Measurements from ENCODE around the gene CTDNEP1.

Gene CTDNEP1

DNA sequence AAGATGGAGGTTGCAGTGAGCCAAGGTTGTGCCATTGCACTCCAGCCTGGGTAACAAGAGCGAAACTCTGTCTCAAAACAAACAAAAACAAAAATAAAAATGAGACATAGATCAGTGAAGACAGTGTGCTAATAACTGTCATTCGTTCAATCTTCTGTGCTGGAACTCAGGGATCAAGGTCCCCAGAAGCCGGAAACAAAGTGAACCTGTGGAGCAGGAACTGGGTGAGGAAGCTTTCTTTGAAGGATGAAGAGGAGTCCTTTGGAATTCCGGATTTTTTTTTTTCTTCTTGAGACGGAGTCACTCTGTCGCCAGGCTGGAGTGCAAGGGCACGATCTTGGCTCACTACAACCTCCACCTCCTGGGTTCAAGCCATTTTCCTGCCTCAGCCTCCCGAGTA, 27.9 kb upstream of the CTDNEP1 start:
- DNase-seq (ENCODE audit: low read depth), result no peak

- no peak for DNase-seq (ENCODE audit: low read depth)
Observed at GRCh38 chr17:7266784-7267183, 15.2 kb upstream of the CTDNEP1 start.

DNA sequence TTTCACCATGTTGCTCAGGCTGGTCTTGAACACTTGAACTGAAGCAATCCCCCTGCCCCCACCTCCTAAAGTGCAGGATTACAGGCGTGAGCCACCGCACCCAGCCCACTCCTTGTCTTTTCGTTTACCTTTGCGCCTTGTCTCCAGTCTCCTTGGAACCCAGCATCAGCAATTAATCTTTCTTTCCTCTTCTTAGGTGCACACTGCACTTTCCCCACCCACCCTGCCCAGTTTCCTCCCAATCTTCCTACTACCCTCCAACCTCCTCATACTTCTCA, 12.2 kb upstream of the CTDNEP1 start:
- DNase-seq (ENCODE audit: low read depth), result no peak

- DNase-seq (ENCODE audit: low read depth), result no peak
Observed at GRCh38 chr17:7262935-7263800, 11.6 kb upstream of the CTDNEP1 start.

GRCh38 chr17:7262192-7262934, 10.8 kb upstream of the CTDNEP1 start, which contains the start of gene CLDN7:
TSS of gene CLDN7 (minus strand) at chr17:7262478. CDS start at chr17:7262043, 435 bp downstream.
- DNase-seq (ENCODE audit: low read depth), result no peak

GRCh38 chr17:7261379-7262191, 10.1 kb upstream of the CTDNEP1 start:
- no peak for DNase-seq (ENCODE audit: low read depth)

- no peak for DNase-seq (ENCODE audit: low read depth)
Observed at GRCh38 chr17:7260651-7261378, 9.3 kb upstream of the CTDNEP1 start.

- no peak for DNase-seq (ENCODE audit: low read depth)
Observed at GRCh38 chr17:7260151-7260550, 8.6 kb upstream of the CTDNEP1 start.

DNA sequence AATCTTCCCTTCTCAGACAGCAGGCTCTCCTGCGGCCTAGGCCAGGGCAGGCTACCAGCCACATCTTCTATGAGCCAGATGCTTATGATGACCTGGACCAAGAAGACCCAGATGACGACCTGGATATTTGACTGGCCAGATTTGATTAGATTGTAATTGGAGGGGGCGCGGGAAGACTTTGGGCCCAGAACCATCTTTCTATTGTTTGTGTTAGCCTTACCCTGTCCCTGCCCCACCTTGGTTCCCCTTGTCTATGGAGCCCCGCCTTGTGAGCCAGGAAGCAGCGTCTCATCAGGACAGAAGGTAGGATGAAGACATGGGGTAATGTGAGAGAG, 8.0 kb upstream of the CTDNEP1 start:
- no peak for DNase-seq (ENCODE audit: low read depth)

DNA sequence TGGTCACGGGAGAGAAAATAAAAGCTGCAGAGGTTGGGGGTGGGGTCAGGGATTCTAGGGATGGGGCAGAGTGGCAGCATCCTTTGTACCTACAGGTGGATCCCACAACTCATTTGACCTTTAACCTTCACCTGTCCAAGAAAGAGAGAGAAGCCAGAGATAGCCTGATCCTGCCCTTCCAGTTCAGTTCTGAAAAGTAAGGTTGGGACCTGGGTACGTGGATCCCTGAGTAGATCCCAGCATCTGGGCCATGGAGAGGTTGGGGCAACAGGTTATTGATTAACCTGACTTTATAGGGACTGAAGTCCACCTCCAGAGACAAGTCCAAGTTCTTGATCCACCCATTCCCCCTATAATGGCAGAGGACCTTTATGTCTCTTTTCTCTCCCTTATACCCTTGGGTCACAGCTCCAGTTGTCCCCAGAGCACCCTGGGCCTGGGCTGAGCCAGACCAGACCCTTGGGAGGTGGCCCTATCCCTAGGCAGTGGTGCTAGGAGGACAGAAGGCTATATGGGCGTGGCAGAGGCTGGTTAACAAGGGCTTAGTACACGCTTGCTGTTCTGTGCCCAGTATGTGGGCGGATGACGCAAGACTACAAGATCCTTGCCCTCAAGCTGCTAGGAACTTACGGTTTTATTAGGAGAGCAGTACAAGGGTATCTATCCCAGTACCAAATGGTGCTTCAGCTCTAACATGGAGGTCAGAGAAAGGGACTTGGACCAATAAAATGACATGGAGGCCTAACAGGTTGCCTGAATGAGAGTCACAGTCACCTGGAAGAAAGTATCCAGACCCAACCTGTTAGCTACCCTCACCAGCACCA, 7.4 kb upstream of the CTDNEP1 start:
- DNase-seq (ENCODE audit: low read depth), result no peak

DNA sequence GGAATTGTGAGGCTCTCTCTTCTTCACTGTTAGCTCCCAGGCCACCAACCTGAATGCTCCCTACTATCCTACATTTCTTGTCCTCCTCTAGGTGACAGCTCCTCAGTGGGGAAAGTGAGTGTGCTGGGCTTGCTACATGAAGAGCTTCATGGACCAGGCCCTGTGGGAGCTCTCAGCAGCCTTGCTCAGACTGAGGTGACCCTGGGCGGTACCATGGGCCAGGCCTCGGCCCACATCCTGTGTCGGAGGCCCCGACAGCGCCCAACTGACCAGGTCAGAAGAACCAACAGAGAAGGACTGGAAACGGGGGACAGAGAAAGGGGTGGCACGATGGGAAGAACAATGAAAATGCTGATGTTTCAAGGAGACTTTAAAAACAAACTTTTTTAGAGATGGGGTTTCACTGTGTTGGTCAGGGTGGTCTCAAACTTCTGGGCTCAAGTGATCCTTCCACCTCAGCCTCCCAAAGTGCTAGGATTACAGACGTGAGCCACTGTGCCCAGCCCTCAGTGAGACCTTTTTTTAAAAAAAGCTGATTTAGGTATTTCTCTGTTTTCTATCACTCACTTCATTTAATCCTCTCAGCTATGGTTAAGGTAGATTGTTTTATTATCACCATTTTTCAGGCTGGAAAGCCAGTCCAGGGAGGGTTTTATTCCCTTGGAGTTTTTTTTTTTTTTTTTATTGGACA, 5.4 kb upstream of the CTDNEP1 start:
- DNase-seq (ENCODE audit: low read depth), result no peak

DNA sequence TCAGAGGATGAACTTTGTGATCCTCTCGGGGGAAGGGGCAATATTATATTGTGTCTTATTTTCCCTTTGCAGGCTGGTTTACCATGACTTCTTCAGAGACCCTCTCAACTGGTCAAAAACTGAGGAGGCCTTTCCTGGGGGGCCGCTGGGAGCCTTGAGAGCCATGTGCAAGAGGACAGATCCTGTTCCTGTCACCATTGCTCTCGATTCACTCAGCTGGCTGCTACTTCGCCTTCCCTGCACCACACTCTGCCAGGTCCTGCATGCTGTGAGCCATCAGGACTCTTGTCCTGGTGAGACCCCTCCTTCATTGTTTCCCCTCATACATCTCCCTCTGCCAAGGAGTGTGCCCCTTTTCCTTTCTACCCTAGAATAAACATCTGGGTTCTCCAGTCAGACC, 3.0 kb upstream of the CTDNEP1 start:
- DNase-seq (ENCODE audit: low read depth), result no peak

- DNase-seq (ENCODE audit: low read depth), result no peak
Observed at GRCh38 chr17:7253082-7253481, 1.5 kb upstream of the CTDNEP1 start.

- peak; percentile 90 for DNase-seq (ENCODE audit: low read depth)
Observed at GRCh38 chr17:7252176-7253043, 876 bp upstream of the CTDNEP1 start, which contains the start of gene ELP5. TSS of gene ELP5 (plus strand) at chr17:7252215. CDS start at chr17:7252551, 336 bp downstream.

DNA sequence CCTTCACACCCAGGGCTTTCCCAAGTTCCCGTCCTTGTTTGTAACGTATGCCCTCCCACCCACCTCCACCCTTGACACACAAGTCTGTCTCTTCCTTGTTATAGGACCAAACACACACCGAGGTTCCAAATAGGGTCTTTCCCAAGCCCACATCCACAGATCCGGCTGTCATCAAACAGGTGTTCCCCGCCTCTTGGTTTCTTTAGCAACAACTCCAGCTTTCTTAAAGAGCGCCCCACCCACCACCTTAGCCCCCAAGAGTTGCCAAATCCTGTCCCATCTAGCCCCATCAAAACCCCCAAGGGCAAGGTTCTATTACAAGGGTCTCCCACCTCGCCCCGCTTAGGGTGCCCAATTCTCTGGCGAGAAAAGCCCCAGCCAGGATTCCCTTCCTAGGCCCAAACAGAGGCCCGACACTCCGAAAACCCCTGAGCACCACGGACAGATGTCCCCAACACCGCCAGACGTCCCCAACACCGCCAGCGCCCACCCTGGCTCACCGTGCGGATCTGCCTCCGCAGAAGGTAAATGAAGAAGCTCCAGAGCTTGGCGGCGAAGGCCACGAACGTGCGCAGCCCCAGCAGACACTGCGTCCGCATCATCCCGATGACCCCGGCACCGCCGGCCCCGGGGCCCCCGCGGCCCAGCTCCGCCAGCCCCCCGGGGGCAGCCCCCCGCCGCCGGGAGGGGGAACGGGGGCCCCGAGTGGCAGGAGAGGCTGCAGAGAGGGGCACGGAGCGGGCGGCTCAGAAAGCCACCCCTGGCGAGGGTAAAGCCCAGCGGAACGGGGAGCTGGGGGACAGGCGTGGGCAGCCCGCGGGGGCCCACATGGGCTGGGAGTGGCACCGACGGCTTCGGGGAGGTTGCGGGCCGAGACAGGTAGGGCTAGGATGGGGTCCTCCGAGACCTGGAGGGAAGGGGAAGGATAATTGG, 573 bp downstream of the CTDNEP1 start:
- no peak for DNase-seq (ENCODE audit: low read depth)

DNA sequence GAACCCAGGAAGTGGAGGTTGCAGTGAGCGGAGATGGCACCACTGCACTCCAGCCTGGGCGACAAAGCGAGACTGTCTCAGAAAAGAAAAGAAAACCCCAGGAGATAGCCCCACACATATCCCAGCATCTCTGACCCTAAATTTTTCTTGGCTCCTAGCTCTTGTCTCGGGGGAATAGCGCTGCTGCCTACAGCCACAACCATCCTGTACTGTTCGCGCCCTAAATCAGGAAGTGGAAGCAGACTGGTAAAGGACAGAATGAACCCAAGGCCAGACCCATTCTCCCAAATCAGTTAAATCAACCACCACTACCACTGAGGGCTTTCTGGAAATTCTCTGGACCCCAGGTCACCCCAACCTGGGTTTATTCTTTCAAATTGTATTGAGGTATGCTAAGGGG, 1.7 kb downstream of the CTDNEP1 start:
- DNase-seq (ENCODE audit: low read depth), result no peak

- no peak for DNase-seq (ENCODE audit: low read depth)
Observed at GRCh38 chr17:7249214-7249613, 2.3 kb downstream of the CTDNEP1 start.

- DNase-seq (ENCODE audit: low read depth), result no peak
Observed at GRCh38 chr17:7248796-7249195, 2.7 kb downstream of the CTDNEP1 start.
